HG03565 (cell line): ENCODE measurements around the gene MFAP3.
"Not testable (repeated sequence)": the region's sequence is repeated elsewhere in the genome, so short reads cannot be mapped to it uniquely, and the experiment has no call there.

Source experiments
- ATAC-seq: cut with Tn5 transposase; IDR thresholded peaks from one replicate; pipeline ENCODE4 v1.9.1; 2021; ENCODE audit warnings: mild to moderate bottlenecking, moderate library complexity; ENCODE audit not compliant: unreplicated experiment

The MFAP3 gene

GRCh38 chr5:154038707-154039457, at the start of gene MFAP3, which contains the start of gene FAM114A2:
TSS of gene MFAP3 (plus strand) at chr5:154038967. CDS start at chr5:154049723, 10,756 bp downstream.
TSS of gene FAM114A2 (minus strand) at chr5:154038910. CDS start at chr5:154034953, 3,957 bp downstream.
- peak; percentile 95 for ATAC-seq

- ATAC-seq = no peak
Observed at GRCh38 chr5:153991168-153991567, 47.6 kb upstream of the MFAP3 start.

GRCh38 chr5:153998010-153998409, 40.8 kb upstream of the MFAP3 start:
- ATAC-seq = no peak

GRCh38 chr5:153998768-153999167, 40.0 kb upstream of the MFAP3 start:
- ATAC-seq = no peak

- no peak for ATAC-seq
Observed at GRCh38 chr5:153999995-154000394, 38.8 kb upstream of the MFAP3 start.

- no peak for ATAC-seq
Observed at GRCh38 chr5:154000703-154001102, 38.1 kb upstream of the MFAP3 start.

- no peak for ATAC-seq
Observed at GRCh38 chr5:154002093-154002492, 36.7 kb upstream of the MFAP3 start.

GRCh38 chr5:154002511-154003020, 36.2 kb upstream of the MFAP3 start:
- no peak for ATAC-seq

- ATAC-seq = no peak
Observed at GRCh38 chr5:154005648-154006047, 33.1 kb upstream of the MFAP3 start.

GRCh38 chr5:154010660-154011059, 28.1 kb upstream of the MFAP3 start:
- no peak for ATAC-seq

GRCh38 chr5:154015071-154015693, 23.6 kb upstream of the MFAP3 start:
- no peak for ATAC-seq

GRCh38 chr5:154018919-154019318, 19.8 kb upstream of the MFAP3 start:
- ATAC-seq = not testable (repeated sequence)

GRCh38 chr5:154025951-154026350, 12.8 kb upstream of the MFAP3 start:
- ATAC-seq = no peak

- no peak for ATAC-seq
Observed at GRCh38 chr5:154031937-154032489, 6.8 kb upstream of the MFAP3 start.

GRCh38 chr5:154034944-154035343, 3.8 kb upstream of the MFAP3 start:
- ATAC-seq = no peak

GRCh38 chr5:154038261-154038706, 483 bp upstream of the MFAP3 start:
- peak; percentile 42 for ATAC-seq

GRCh38 chr5:154039458-154039829, 677 bp downstream of the MFAP3 start:
- ATAC-seq = no peak

GRCh38 chr5:154042766-154043165, 4.0 kb downstream of the MFAP3 start:
- ATAC-seq = no peak

- ATAC-seq = no peak
Observed at GRCh38 chr5:154044099-154044498, 5.3 kb downstream of the MFAP3 start.

GRCh38 chr5:154044581-154044980, 5.8 kb downstream of the MFAP3 start:
- no peak for ATAC-seq

GRCh38 chr5:154046486-154046885, 7.7 kb downstream of the MFAP3 start:
- no peak for ATAC-seq

- peak; percentile 50 for ATAC-seq
Observed at GRCh38 chr5:154047324-154047723, 8.6 kb downstream of the MFAP3 start.
